B cell (primary cell): Measurements from ENCODE around the gene KCNH8. TPM values are rescaled to one million over a fixed set of nuclear protein-coding genes. Genes with fewer than 3 reads are reported as not detected.

Experiments
- ATAC-seq: fragments of 200-7000 bp; cut with Tn5 transposase; one replicate; pipeline ENCODE4 v1.10.0; 2021; ENCODE audit warnings: low read depth, mild to moderate bottlenecking, moderate number of reproducible peaks, moderate library complexity
- CTCF ChIA-PET: fragments of 350-600 bp; sonication (Branson Sonifier 250); formaldehyde crosslinking; loops from one replicate; lab custom pipeline; 2021; ENCODE audit warnings: antibody characterized with exemption, inconsistent platforms; lab: Charles Lee
- POLR2A ChIA-PET: fragments of 350-600 bp; sonication (Branson Sonifier 250); formaldehyde crosslinking; loops from one replicate; lab custom pipeline; 2021; ENCODE audit warnings: antibody characterized with exemption; lab: Charles Lee
- DNase-seq: peaks from one replicate; pipeline ENCODE4 v3.0.0; 2013
- H2AFZ ChIP-seq: 2 replicates; pipeline ENCODE4 v1.6.1; 2012; ENCODE audit warnings: mild to moderate bottlenecking, low read depth, low read length; ENCODE audit not compliant: insufficient read depth, poor library complexity, severe bottlenecking
- H3K27ac ChIP-seq, 2 donors: 1 replicate in 1 of 2; 2 replicates in 1 of 2; pipeline ENCODE4 v1.5.1; 2012 to 2013; ENCODE audit warnings: low read length in 2 of 2, mild to moderate bottlenecking in 2 of 2, moderate library complexity in 1 of 2
- H3K27me3 ChIP-seq, 4 experiments: fragments of 200-600 bp in 1 of 4; sonication (generic) in 1 of 4; replicated peaks in 1 of 4; 1 replicate in 2 of 4; 2 replicates in 2 of 4; pipeline versions ENCODE4 v1.6.1 to v1.7.0; 2013 to 2016; ENCODE audit warnings: low read length in 3 of 4, mild to moderate bottlenecking in 2 of 4, mixed read lengths in 1 of 4, moderate library complexity in 1 of 4; ENCODE audit not compliant: insufficient read depth in 4 of 4, control insufficient read depth in 3 of 4; ENCODE audit errors: control extremely low read depth in 1 of 4
- H3K36me3 ChIP-seq, 2 experiments: replicated peaks in 1 of 2; 1 replicate in 1 of 2; 2 replicates in 1 of 2; pipeline versions ENCODE4 v1.6.1 to v1.7.1; 2013; ENCODE audit warnings: low read length in 1 of 2; ENCODE audit not compliant: insufficient read depth in 2 of 2, control insufficient read depth in 1 of 2; ENCODE audit errors: control extremely low read depth in 1 of 2, extremely low read depth in 1 of 2
- H3K4me1 ChIP-seq, 2 donors: fragments of 200-600 bp in 1 of 2; sonication (generic) in 1 of 2; 1 replicate in 1 of 2; 2 replicates in 1 of 2; pipeline versions ENCODE4 v1.5.1 to v1.6.1; 2013 to 2017; ENCODE audit warnings: low read length in 2 of 2; ENCODE audit not compliant: control insufficient read depth in 2 of 2, insufficient read depth in 2 of 2
- H3K4me2 ChIP-seq: replicated peaks from 2 replicates; pipeline ENCODE3; 2012; ENCODE audit warnings: mild to moderate bottlenecking, low read depth, low read length; ENCODE audit not compliant: poor library complexity, severe bottlenecking
- H3K4me3 ChIP-seq, 5 experiments: fragments of 200-600 bp in 1 of 5; sonication (generic) in 1 of 5; 1 replicate in 3 of 5; 2 replicates in 2 of 5; pipeline versions ENCODE4 v1.5.1 to v1.7.0; 2011 to 2016; ENCODE audit warnings: low read length in 4 of 5, mild to moderate bottlenecking in 4 of 5, low read depth in 2 of 5, control low read depth in 1 of 5, moderate library complexity in 1 of 5; ENCODE audit not compliant: insufficient read depth in 1 of 5; ENCODE audit errors: control extremely low read depth in 1 of 5, extremely low read depth in 1 of 5
- H3K79me2 ChIP-seq: fragments of 200-600 bp; sonication (generic); one replicate; pipeline ENCODE4 v1.6.0; 2016; ENCODE audit warnings: low read length; ENCODE audit not compliant: control insufficient read depth, insufficient read depth
- H3K9ac ChIP-seq: fragments of 200-600 bp; sonication (generic); 2 replicates; pipeline ENCODE4 v1.6.1; 2017; ENCODE audit warnings: mild to moderate bottlenecking, low read length, moderate library complexity
- H3K9me3 ChIP-seq, 3 donors: one replicate each; pipeline versions ENCODE4 v1.6.1 to v1.7.1; 2013; ENCODE audit warnings: low read length in 2 of 3; ENCODE audit not compliant: control insufficient read depth in 2 of 3, insufficient read depth in 1 of 3; ENCODE audit errors: control extremely low read depth in 1 of 3
- H4K20me1 ChIP-seq: 2 replicates; pipeline ENCODE4 v1.6.0; 2012; ENCODE audit warnings: mild to moderate bottlenecking, low read length; ENCODE audit not compliant: insufficient read depth, control insufficient read depth, poor library complexity, severe bottlenecking
- H3K27ac Mint-ChIP-seq: one replicate; pipeline ENCODE4 v1.8.0; 2021; ENCODE audit warnings: mixed read lengths
- H3K27me3 Mint-ChIP-seq: one replicate; pipeline ENCODE4 v1.8.0; 2021; ENCODE audit warnings: mixed read lengths
- H3K4me1 Mint-ChIP-seq: one replicate; pipeline ENCODE4 v1.8.0; 2021; ENCODE audit warnings: mixed read lengths
- H3K4me3 Mint-ChIP-seq: one replicate; pipeline ENCODE4 v1.8.0; 2021; ENCODE audit warnings: mixed read lengths
- H3K9me3 Mint-ChIP-seq: one replicate; pipeline ENCODE4 v1.8.0; 2022; ENCODE audit warnings: mixed read lengths; ENCODE audit not compliant: insufficient read depth
- CTCF ChIP-seq: fragments of 200-600 bp; IDR thresholded peaks from one replicate; pipeline ENCODE4 v1.8.0; 2022; ENCODE audit warnings: antibody characterized with exemption, mild to moderate bottlenecking
- EZH2 ChIP-seq: IDR thresholded peaks from 2 replicates; pipeline ENCODE4 v1.6.1; 2012; ENCODE audit warnings: borderline replicate concordance, low read depth, mild to moderate bottlenecking, moderate library complexity, low read length; ENCODE audit not compliant: insufficient read depth, poor library complexity, severe bottlenecking
- WGBS: methylation state at CpG from one replicate; pipeline ENCODE4 v1.1.5; 2013; ENCODE audit warnings: missing lambda C conversion rate; ENCODE audit not compliant: insufficient coverage; 5-methylcytosine and 5-hydroxymethylcytosine counted together
- intact Hi-C: fragments of 100-400 bp; cut with micrococcal nuclease; formaldehyde crosslinking; loops from one replicate; pipeline ENCODE4 v1.10.0; 2022
- polyA plus RNA-seq: library from polyadenylated mRNA; depleted of rRNA; stranded (reverse); fragments of >200 nt; gene quantifications from 2 replicates; pipeline ENCODE4 v1.2.3, GENCODE V29; 2012
- total RNA-seq, 2 donors: library from RNA; stranded (reverse); fragments of 120-200 nt in 1 of 2; gene quantifications; 1 replicate in 1 of 2; 2 replicates in 1 of 2; pipeline versions ENCODE4 v1.2.3 to v1.2.4, GENCODE V29; 2013 to 2022

The KCNH8 gene
- total and polyA plus RNA-seq, 2 donors (not counting 1 experiment from before 2014, with no cell fraction given) = 4.0 to 12.7 TPM

- Histone ChIP-seq H3K4me1 (peaks cover 19 to 20% of the 10 kb centered on the region in 2 donors), H4K20me1 (no peaks in the 10 kb centered on the region), H2AFZ (no peak overlapping the region), H3K36me3 (no peaks in the 10 kb centered on the region), H3K4me3 (no peak overlapping the region), H3K9me3 (peaks cover 5 to 13% (median 9%) of the 10 kb centered on the region in 3 donors), H3K27me3 (no peaks in the 10 kb centered on the region), H3K9ac (no peak overlapping the region), H3K27ac (no peak overlapping the region), H3K4me2 (no peak overlapping the region), H3K79me2 (peaks cover 29% of the 10 kb centered on the region)
- intact Hi-C loops = no loop called here
- Mint-ChIP-seq H3K4me3 (no peak overlapping the region), H3K4me1 (peaks cover 36% of the 10 kb centered on the region), H3K27me3 (no peaks in the 10 kb centered on the region), H3K27ac (peak overlapping the region; percentile 22), H3K9me3 (peaks cover 10% of the 10 kb centered on the region)
- TF ChIP-seq CTCF (no peak), EZH2 (no peak)
- no peak for DNase-seq
- ChIA-PET POLR2A (no interaction called here), CTCF (interaction anchor here (2.1 kb wide), 1 partner anchor 15 kb away, joined by 13 read pairs; no protein-coding TSS in a partner anchor)
- WGBS = 95% methylated on average over 3 of the region's 8 CpGs
- no peak for ATAC-seq
Observed at GRCh38 chr3:19364148-19364547, 215.8 kb downstream of the KCNH8 start.

- DNase-seq (no peak), ATAC-seq (no peak)
- H3K4me1 ChIP-seq = peaks cover 19 to 20% of the 10 kb centered on the region in 2 donors
- no peak overlapping the region for H2AFZ ChIP-seq
- Mint-ChIP-seq H3K9me3 (peaks cover 2% of the 10 kb centered on the region), H3K27ac (no peak overlapping the region), H3K27me3 (no peaks in the 10 kb centered on the region), H3K4me3 (no peak overlapping the region), H3K4me1 (peaks cover 44% of the 10 kb centered on the region)
- whole genome bisulfite sequencing = no CpG with 5 or more reads among the region's 6 CpGs
- no peaks in the 10 kb centered on the region for H4K20me1 ChIP-seq
- H3K4me2 ChIP-seq = no peak overlapping the region
- ChIA-PET CTCF (no interaction called here), POLR2A (no interaction called here)
- no peaks in the 10 kb centered on the region for H3K36me3 ChIP-seq
- no peak overlapping the region for H3K27ac ChIP-seq
- no peaks in the 10 kb centered on the region for H3K27me3 ChIP-seq
- H3K79me2 ChIP-seq = peaks cover 38% of the 10 kb centered on the region
- intact Hi-C loops = no loop called here
- no peak overlapping the region for H3K9ac ChIP-seq
- TF ChIP-seq EZH2 = no peak
- no peak for TF ChIP-seq CTCF
- no peak overlapping the region for H3K4me3 ChIP-seq
- H3K9me3 ChIP-seq = peaks cover 4 to 8% (median 5%) of the 10 kb centered on the region in 3 donors
Observed at GRCh38 chr3:19365471-19365870, 217.2 kb downstream of the KCNH8 start.
